Colonic mucosa (tissue), 4 donors: ENCODE data around the gene SCFD2. TPM values are rescaled to one million over a fixed set of nuclear protein-coding genes. Genes with fewer than 3 reads are reported as not detected.
"Not testable (repeated sequence)": the region's sequence is repeated elsewhere in the genome, so short reads cannot be mapped to it uniquely, and the experiment has no call there.

Experiments used
- DNase-seq: peaks from one replicate; pipeline ENCODE4 v3.0.0-alpha.2; 2020
- H3K27ac ChIP-seq: fragments of 200-600 bp; one replicate; pipeline ENCODE4 v1.8.0; 2021
- H3K27me3 ChIP-seq: fragments of 200-600 bp; one replicate; pipeline ENCODE4 v1.8.0; 2021
- H3K36me3 ChIP-seq: fragments of 200-600 bp; one replicate; pipeline ENCODE4 v1.8.0; 2021
- H3K4me1 ChIP-seq: fragments of 200-600 bp; one replicate; pipeline ENCODE4 v1.8.0; 2021; ENCODE audit warnings: mild to moderate bottlenecking
- H3K4me3 ChIP-seq: fragments of 200-600 bp; one replicate; pipeline ENCODE4 v1.8.0; 2021
- H3K9ac ChIP-seq, 2 donors: one replicate each; pipeline ENCODE4 v1.7.0; 2013; ENCODE audit warnings: control low read depth in 2 of 2, low read depth in 2 of 2, low read length in 2 of 2
- H3K9me3 ChIP-seq: fragments of 200-600 bp; one replicate; pipeline ENCODE4 v1.8.0; 2021
- CTCF ChIP-seq: fragments of 200-600 bp; IDR thresholded peaks from one replicate; pipeline ENCODE4 v1.8.0; 2022; ENCODE audit warnings: antibody characterized with exemption, mild to moderate bottlenecking
- intact Hi-C: fragments of 100-400 bp; cut with DNase I; formaldehyde crosslinking; loops from one replicate; pipeline ENCODE4 v1.14.1; 2022
- total RNA-seq, 2 donors: library from RNA; stranded (reverse); fragmentation: NEBNext Ultra II Directional in 1 of 2; extraction: Animal tissue kit (Norgen Biotek cat#: 25700) in 1 of 2; gene quantifications; one replicate each; pipeline ENCODE4 v1.2.1, GENCODE V29; 2021
- donor health status: healthy.
- donor health status: DM: no; HTN: no; CAD: no.
- donor health status: DM: no; HTN: no; CAD: no.

The SCFD2 gene
- total RNA-seq, 2 donors from 2014 or later: 11.5 to 29.4 TPM

- Histone ChIP-seq H3K27me3 (no peaks in the 10 kb centered on the region), H3K36me3 (no peaks in the 10 kb centered on the region), H3K4me1 (no peaks in the 10 kb centered on the region), H3K9ac (no peak overlapping the region), H3K9me3 (no peaks in the 10 kb centered on the region), H3K4me3 (no peak overlapping the region), H3K27ac (no peak overlapping the region)
- intact Hi-C loops: no loop called here
- DNase-seq: no peak
- no peak for TF ChIP-seq CTCF
Measured at GRCh38 chr4:53221832-53222480, 143.9 kb downstream of the SCFD2 start.

GRCh38 chr4:53219148-53219547 lies 146.7 kb downstream of the SCFD2 start:
- H3K9ac ChIP-seq, DNase-seq, H3K27ac ChIP-seq, H3K36me3 ChIP-seq, H3K4me1 ChIP-seq, H3K27me3 ChIP-seq, intact Hi-C loops, H3K9me3 ChIP-seq, H3K4me3 ChIP-seq: not testable (repeated sequence)

- no peak overlapping the region for H3K9ac ChIP-seq
- no peak overlapping the region for H3K27ac ChIP-seq
- no peaks in the 10 kb centered on the region for H3K4me1 ChIP-seq
- no peaks in the 10 kb centered on the region for H3K27me3 ChIP-seq
- TF ChIP-seq CTCF: no peak
- no peaks in the 10 kb centered on the region for H3K9me3 ChIP-seq
- H3K36me3 ChIP-seq: no peaks in the 10 kb centered on the region
- DNase-seq: no peak
- H3K4me3 ChIP-seq: no peak overlapping the region
- intact Hi-C loops: no loop called here
Measured at GRCh38 chr4:53208753-53209152, 157.1 kb downstream of the SCFD2 start.

- Histone ChIP-seq H3K27me3 (no peaks in the 10 kb centered on the region), H3K4me1 (no peaks in the 10 kb centered on the region), H3K4me3 (no peak overlapping the region), H3K36me3 (no peaks in the 10 kb centered on the region), H3K27ac (no peak overlapping the region), H3K9me3 (no peaks in the 10 kb centered on the region), H3K9ac (no peak overlapping the region)
- intact Hi-C loops: no loop called here
- no peak for TF ChIP-seq CTCF
- no peak for DNase-seq
Measured at GRCh38 chr4:53205970-53206369, 159.9 kb downstream of the SCFD2 start.

GRCh38 chr4:53199356-53199755 lies 166.5 kb downstream of the SCFD2 start:
- no peak for DNase-seq
- Histone ChIP-seq H3K36me3 (no peaks in the 10 kb centered on the region), H3K9ac (no peak overlapping the region), H3K27ac (no peak overlapping the region), H3K4me1 (no peaks in the 10 kb centered on the region), H3K9me3 (no peaks in the 10 kb centered on the region), H3K27me3 (no peaks in the 10 kb centered on the region), H3K4me3 (no peak overlapping the region)
- no peak for TF ChIP-seq CTCF
- intact Hi-C loops: loop anchor here (5.0 to 10.0 kb wide), 4 partner anchors 175 to 1033 kb away; no protein-coding TSS in a partner anchor

- H3K4me1 ChIP-seq: no peaks in the 10 kb centered on the region
- H3K9ac ChIP-seq: no peak overlapping the region
- no peaks in the 10 kb centered on the region for H3K27me3 ChIP-seq
- no peak for DNase-seq
- no peak overlapping the region for H3K4me3 ChIP-seq
- no peak overlapping the region for H3K27ac ChIP-seq
- no peaks in the 10 kb centered on the region for H3K36me3 ChIP-seq
- no peak for TF ChIP-seq CTCF
- H3K9me3 ChIP-seq: no peaks in the 10 kb centered on the region
- intact Hi-C loops: loop anchor here (5.0 to 10.0 kb wide), 4 partner anchors 173 to 1035 kb away; no protein-coding TSS in a partner anchor
Measured at GRCh38 chr4:53197772-53198142, 168.1 kb downstream of the SCFD2 start.
